H9 (cell line): ENCODE results near the gene ENOX1. TPM values are rescaled to one million over a fixed set of nuclear protein-coding genes. Genes with fewer than 3 reads are reported as not detected.

Source experiments
- DNase-seq: peaks from one replicate; pipeline ENCODE4 v3.0.0-alpha.2; 2017
- H2AFZ ChIP-seq: one replicate; pipeline ENCODE4 v1.6.1; 2013; ENCODE audit warnings: mild to moderate bottlenecking, low read length, control low read depth, moderate library complexity
- H2AK5ac ChIP-seq: 2 replicates; pipeline ENCODE4 v1.6.1; 2013; ENCODE audit warnings: low read length, control low read depth, mixed read lengths; ENCODE audit not compliant: insufficient read length
- H2BK120ac ChIP-seq: one replicate; pipeline ENCODE4 v1.6.1; 2013; ENCODE audit warnings: low read depth, mild to moderate bottlenecking, low read length, control low read depth, inconsistent platforms; ENCODE audit not compliant: poor library complexity, severe bottlenecking
- H2BK12ac ChIP-seq: 2 replicates; pipeline ENCODE4 v1.6.1; 2013; ENCODE audit warnings: low read length, control low read depth, mixed read lengths, low read depth; ENCODE audit not compliant: insufficient read length
- H2BK15ac ChIP-seq: 2 replicates; pipeline ENCODE4 v1.6.1; 2013; ENCODE audit warnings: low read depth, low read length, control low read depth
- H2BK20ac ChIP-seq: one replicate; pipeline ENCODE4 v1.6.1; 2013; ENCODE audit warnings: low read depth, mild to moderate bottlenecking, low read length, control low read depth, inconsistent platforms; ENCODE audit not compliant: poor library complexity, severe bottlenecking
- H2BK5ac ChIP-seq: 2 replicates; pipeline ENCODE4 v1.6.1; 2013; ENCODE audit warnings: low read length, control low read depth, mixed read lengths; ENCODE audit not compliant: insufficient read length
- H3K14ac ChIP-seq: 2 replicates; pipeline ENCODE4 v1.6.1; 2013; ENCODE audit warnings: low read length, control low read depth; ENCODE audit not compliant: insufficient read depth
- H3K18ac ChIP-seq: 2 replicates; pipeline ENCODE4 v1.6.1; 2013; ENCODE audit warnings: low read depth, mild to moderate bottlenecking, mixed read lengths, low read length, control low read depth; ENCODE audit not compliant: insufficient read length
- H3K23ac ChIP-seq: 2 replicates; pipeline ENCODE4 v1.6.1; 2013; ENCODE audit warnings: low read length, control low read depth, mixed read lengths, low read depth; ENCODE audit not compliant: insufficient read length
- H3K23me2 ChIP-seq: 2 replicates; pipeline ENCODE4 v1.6.1; 2013; ENCODE audit warnings: low read depth, mild to moderate bottlenecking, mixed read lengths, low read length, control low read depth; ENCODE audit not compliant: insufficient read length, poor library complexity, severe bottlenecking
- H3K27ac ChIP-seq: 2 replicates; pipeline ENCODE4 v1.5.1; 2013; ENCODE audit warnings: low read length, control low read depth, mixed read lengths, low read depth; ENCODE audit not compliant: insufficient read length
- H3K27me3 ChIP-seq: 2 replicates; pipeline ENCODE4 v1.6.1; 2013; ENCODE audit warnings: low read length, control low read depth, inconsistent platforms; ENCODE audit not compliant: insufficient read depth
- H3K4ac ChIP-seq: 2 replicates; pipeline ENCODE4 v1.6.1; 2013; ENCODE audit warnings: low read depth, mild to moderate bottlenecking, control low read depth, inconsistent platforms, low read length, moderate library complexity
- H3K4me1 ChIP-seq: 2 replicates; pipeline ENCODE4 v1.6.1; 2013; ENCODE audit warnings: low read length, control low read depth, inconsistent platforms; ENCODE audit not compliant: insufficient read depth
- H3K4me2 ChIP-seq: 2 replicates; pipeline ENCODE4 v1.6.1; 2013; ENCODE audit warnings: low read length, control low read depth, mixed read lengths; ENCODE audit not compliant: insufficient read length, insufficient read depth
- H3K56ac ChIP-seq: 2 replicates; pipeline ENCODE4 v1.6.1; 2013; ENCODE audit warnings: low read depth, mild to moderate bottlenecking, mixed read lengths, low read length, control low read depth; ENCODE audit not compliant: insufficient read length
- H3K79me1 ChIP-seq: 2 replicates; pipeline ENCODE4 v1.6.1; 2013; ENCODE audit warnings: low read depth, mild to moderate bottlenecking, moderate library complexity, low read length, control low read depth, inconsistent platforms; ENCODE audit not compliant: insufficient read depth, poor library complexity, severe bottlenecking
- H3K79me2 ChIP-seq: 2 replicates; pipeline ENCODE4 v1.6.1; 2013; ENCODE audit warnings: low read length, control low read depth, inconsistent platforms; ENCODE audit not compliant: insufficient read depth
- H3K9ac ChIP-seq: 2 replicates; pipeline ENCODE4 v1.6.1; 2013; ENCODE audit warnings: low read length, control low read depth, mixed read lengths; ENCODE audit not compliant: insufficient read length; ENCODE audit errors: extremely low read depth
- H3K9me3 ChIP-seq: one replicate; pipeline ENCODE4 v1.6.1; 2013; ENCODE audit warnings: low read depth, low read length, inconsistent platforms; ENCODE audit not compliant: control insufficient read depth
- H3T11ph ChIP-seq: one replicate; pipeline ENCODE4 v1.6.1; 2013; ENCODE audit warnings: mild to moderate bottlenecking, low read length, control low read depth, inconsistent platforms
- H4K20me1 ChIP-seq: one replicate; pipeline ENCODE4 v1.6.1; 2013; ENCODE audit not compliant: control insufficient read depth, insufficient read length, insufficient read depth
- H4K5ac ChIP-seq: 2 replicates; pipeline ENCODE4 v1.6.1; 2013; ENCODE audit warnings: low read depth, mild to moderate bottlenecking, mixed read lengths, low read length, control low read depth; ENCODE audit not compliant: insufficient read length
- H4K8ac ChIP-seq: replicated peaks from 2 replicates; pipeline ENCODE4 v1.6.1; 2013; ENCODE audit warnings: low read length, control low read depth, mixed read lengths, low read depth; ENCODE audit not compliant: insufficient read length
- H4K91ac ChIP-seq: 2 replicates; pipeline ENCODE4 v1.6.1; 2013; ENCODE audit warnings: low read depth, mild to moderate bottlenecking, moderate library complexity, mixed read lengths, low read length, control low read depth; ENCODE audit not compliant: insufficient read length
- H3K27ac Mint-ChIP-seq, 3 experiments: 2 replicates in 2 of 3; 3 replicates in 1 of 3; pipeline ENCODE4 v1.8.0; 2020 to 2021; ENCODE audit warnings: mixed read lengths in 3 of 3, mild to moderate bottlenecking in 1 of 3, moderate library complexity in 1 of 3
- H3K27me3 Mint-ChIP-seq: 2 replicates; pipeline ENCODE4 v1.8.0; 2021; ENCODE audit warnings: low read depth, mild to moderate bottlenecking, moderate library complexity, mixed read lengths
- H3K36me3 Mint-ChIP-seq, 3 experiments: 2 replicates in 2 of 3; 3 replicates in 1 of 3; pipeline ENCODE4 v1.8.0; 2020 to 2021; ENCODE audit warnings: low read depth in 3 of 3, mixed read lengths in 3 of 3; ENCODE audit not compliant: insufficient read depth in 1 of 3
- H3K4me1 Mint-ChIP-seq, 2 experiments: 2 replicates each; pipeline ENCODE4 v1.8.0; 2020; ENCODE audit warnings: mixed read lengths in 2 of 2
- H3K4me3 Mint-ChIP-seq, 2 experiments: 2 replicates in 1 of 2; 3 replicates in 1 of 2; pipeline ENCODE4 v1.8.0; 2020 to 2021; ENCODE audit warnings: mild to moderate bottlenecking in 2 of 2, mixed read lengths in 2 of 2, moderate library complexity in 1 of 2
- H3K9me3 Mint-ChIP-seq, 2 experiments: 2 replicates in 1 of 2; 3 replicates in 1 of 2; pipeline ENCODE4 v1.8.0; 2020; ENCODE audit warnings: mild to moderate bottlenecking in 2 of 2, mixed read lengths in 2 of 2, moderate library complexity in 1 of 2
- WGBS: extraction: QIAGEN DNeasy Blood & Tissue Kit; methylation state at CpG from one replicate; pipeline ENCODE4 v1.1.7; 2013; ENCODE audit warnings: missing lambda C conversion rate, low lambda C conversion rate, mixed read lengths; ENCODE audit not compliant: insufficient read length; ENCODE audit errors: extremely low coverage; 5-methylcytosine and 5-hydroxymethylcytosine counted together
- total RNA-seq: library from RNA; stranded (reverse); gene quantifications from 2 replicates; pipeline ENCODE4 v1.2.1, GENCODE V29; 2021
- TF ChIP-seq, protein P1 (sequence below): fragments of 200-600 bp; sonication (generic); conservative IDR thresholded peaks from 3 replicates; pipeline ENCODE4 v1.8.0; 2021; ENCODE audit warnings: antibody characterized with exemption, mild to moderate bottlenecking

ENOX1 gene
- total RNA-seq, 1 experiment from 2014 or later = 0.24 TPM

DNA sequence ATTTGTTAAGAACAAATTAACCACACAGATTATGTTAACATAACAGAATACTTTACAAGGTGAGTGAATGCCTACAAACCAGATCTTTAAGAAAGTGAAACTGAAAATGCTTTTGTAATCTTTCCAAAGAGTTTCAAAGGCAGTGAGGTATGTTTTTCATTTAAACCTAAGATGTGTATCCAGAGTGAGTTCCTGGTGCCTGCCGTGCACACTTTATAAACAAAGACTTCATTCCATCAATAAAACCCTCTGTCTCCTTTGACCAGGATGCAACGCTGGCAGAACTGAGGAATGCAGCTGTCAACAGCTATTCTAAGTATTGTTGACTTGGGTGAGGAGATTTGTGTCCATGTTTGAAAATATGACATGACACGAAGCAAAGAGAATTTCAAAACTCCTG is 418.8 kb downstream of the ENOX1 start:
- WGBS = no CpG with 5 or more reads among the region's 3 CpGs
- no peak overlapping the region for H2BK5ac ChIP-seq
- H3K79me1 ChIP-seq = no peaks in the 10 kb centered on the region
- no peak overlapping the region for H3K4ac ChIP-seq
- H3T11ph ChIP-seq = no peak overlapping the region
- H3K27me3 ChIP-seq = no peaks in the 10 kb centered on the region
- no peak overlapping the region for H4K8ac ChIP-seq
- no peak overlapping the region for H3K4me3 Mint-ChIP-seq
- no peak overlapping the region for H2BK12ac ChIP-seq
- no peak overlapping the region for H4K91ac ChIP-seq
- H3K18ac ChIP-seq = no peak overlapping the region
- no peak overlapping the region for H3K14ac ChIP-seq
- TF ChIP-seq, protein P1, sequence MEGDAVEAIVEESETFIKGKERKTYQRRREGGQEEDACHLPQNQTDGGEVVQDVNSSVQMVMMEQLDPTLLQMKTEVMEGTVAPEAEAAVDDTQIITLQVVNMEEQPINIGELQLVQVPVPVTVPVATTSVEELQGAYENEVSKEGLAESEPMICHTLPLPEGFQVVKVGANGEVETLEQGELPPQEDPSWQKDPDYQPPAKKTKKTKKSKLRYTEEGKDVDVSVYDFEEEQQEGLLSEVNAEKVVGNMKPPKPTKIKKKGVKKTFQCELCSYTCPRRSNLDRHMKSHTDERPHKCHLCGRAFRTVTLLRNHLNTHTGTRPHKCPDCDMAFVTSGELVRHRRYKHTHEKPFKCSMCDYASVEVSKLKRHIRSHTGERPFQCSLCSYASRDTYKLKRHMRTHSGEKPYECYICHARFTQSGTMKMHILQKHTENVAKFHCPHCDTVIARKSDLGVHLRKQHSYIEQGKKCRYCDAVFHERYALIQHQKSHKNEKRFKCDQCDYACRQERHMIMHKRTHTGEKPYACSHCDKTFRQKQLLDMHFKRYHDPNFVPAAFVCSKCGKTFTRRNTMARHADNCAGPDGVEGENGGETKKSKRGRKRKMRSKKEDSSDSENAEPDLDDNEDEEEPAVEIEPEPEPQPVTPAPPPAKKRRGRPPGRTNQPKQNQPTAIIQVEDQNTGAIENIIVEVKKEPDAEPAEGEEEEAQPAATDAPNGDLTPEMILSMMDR = no peak
- no peak overlapping the region for H3K4me2 ChIP-seq
- H4K20me1 ChIP-seq = no peaks in the 10 kb centered on the region
- H3K23ac ChIP-seq = no peak overlapping the region
- no peaks in the 10 kb centered on the region; the same call in 1 of the 2 replicates for H3K27me3 Mint-ChIP-seq
- no peaks in the 10 kb centered on the region for H3K23me2 ChIP-seq
- 0 out of 7 replicates have a peak overlapping the region, but pooled peaks of 1 of the 3 experiments have one; percentile 38 for H3K27ac Mint-ChIP-seq
- peaks cover 5% of the 10 kb centered on the region; the same call in 1 of the 2 replicates for H3K4me1 ChIP-seq
- H3K56ac ChIP-seq = no peak overlapping the region
- no peak overlapping the region for H2AFZ ChIP-seq
- no peak overlapping the region for H3K9ac ChIP-seq
- no peak overlapping the region for H3K27ac ChIP-seq
- H3K4me1 Mint-ChIP-seq = peaks cover 13 to 15% of the 10 kb centered on the region in 2 experiments
- DNase-seq = no peak
- H3K79me2 ChIP-seq = no peaks in the 10 kb centered on the region
- H3K9me3 Mint-ChIP-seq = no peaks in the 10 kb centered on the region; a peak in 2 of 5 replicates
- no peaks in the 10 kb centered on the region; a peak in 1 of 7 replicates for H3K36me3 Mint-ChIP-seq
- no peak overlapping the region for H2BK120ac ChIP-seq
- no peaks in the 10 kb centered on the region for H3K9me3 ChIP-seq
- no peak overlapping the region for H4K5ac ChIP-seq
- H2AK5ac ChIP-seq = no peak overlapping the region
- no peak overlapping the region for H2BK20ac ChIP-seq
- no peak overlapping the region for H2BK15ac ChIP-seq
